GM19240 (cell line): Measurements from ENCODE around the gene DZIP1L.

Source experiments
- DNase-seq: peaks from one replicate; pipeline ENCODE4 v3.0.0; 2011; ENCODE audit warnings: low spot score; ENCODE audit not compliant: insufficient read length

DZIP1L gene

GRCh38 chr3:138072796-138073195, 42.6 kb downstream of the DZIP1L start:
- DNase-seq, result no peak

GRCh38 chr3:138070006-138070405, 45.4 kb downstream of the DZIP1L start:
- no peak for DNase-seq

- DNase-seq, result peak; percentile 80
Measured at GRCh38 chr3:138068579-138069174, 46.7 kb downstream of the DZIP1L start.

GRCh38 chr3:138068046-138068445, 47.4 kb downstream of the DZIP1L start:
- no peak for DNase-seq

GRCh38 chr3:138066972-138067371, 48.4 kb downstream of the DZIP1L start:
- no peak for DNase-seq

GRCh38 chr3:138066383-138066782, 49.0 kb downstream of the DZIP1L start:
- no peak for DNase-seq

- no peak for DNase-seq
Measured at GRCh38 chr3:138065949-138066348, 49.5 kb downstream of the DZIP1L start.

GRCh38 chr3:138063416-138063815, 52.0 kb downstream of the DZIP1L start:
- DNase-seq, result no peak

GRCh38 chr3:138062626-138063025, 52.8 kb downstream of the DZIP1L start:
- DNase-seq, result no peak

- no peak for DNase-seq
Measured at GRCh38 chr3:138062037-138062436, 53.4 kb downstream of the DZIP1L start.

- no peak for DNase-seq
Measured at GRCh38 chr3:138060792-138061191, 54.6 kb downstream of the DZIP1L start.

- no peak for DNase-seq
Measured at GRCh38 chr3:138059261-138059660, 56.1 kb downstream of the DZIP1L start.

GRCh38 chr3:138057384-138057783, 58.0 kb downstream of the DZIP1L start:
- DNase-seq, result no peak

GRCh38 chr3:138054057-138054456, 61.4 kb downstream of the DZIP1L start:
- DNase-seq, result no peak

- DNase-seq, result no peak
Measured at GRCh38 chr3:138051947-138052802, 63.2 kb downstream of the DZIP1L start.

GRCh38 chr3:138049157-138049919, 66.1 kb downstream of the DZIP1L start:
- no peak for DNase-seq

GRCh38 chr3:138047596-138048158, 67.7 kb downstream of the DZIP1L start:
- DNase-seq, result no peak

GRCh38 chr3:138046955-138047354, 68.5 kb downstream of the DZIP1L start:
- DNase-seq, result no peak

- DNase-seq, result no peak
Measured at GRCh38 chr3:138046085-138046484, 69.3 kb downstream of the DZIP1L start.

- DNase-seq, result no peak
Measured at GRCh38 chr3:138043266-138044029, 72.0 kb downstream of the DZIP1L start.

- DNase-seq, result no peak
Measured at GRCh38 chr3:138042043-138042442, 73.4 kb downstream of the DZIP1L start.
